Measurements from ENCODE around the gene SORCS3. TPM values are rescaled to one million over a fixed set of nuclear protein-coding genes. Genes with fewer than 3 reads are reported as not detected.

Gene SORCS3
- total RNA-seq, 1 experiment from 2014 or later = 0.04 TPM

DNA sequence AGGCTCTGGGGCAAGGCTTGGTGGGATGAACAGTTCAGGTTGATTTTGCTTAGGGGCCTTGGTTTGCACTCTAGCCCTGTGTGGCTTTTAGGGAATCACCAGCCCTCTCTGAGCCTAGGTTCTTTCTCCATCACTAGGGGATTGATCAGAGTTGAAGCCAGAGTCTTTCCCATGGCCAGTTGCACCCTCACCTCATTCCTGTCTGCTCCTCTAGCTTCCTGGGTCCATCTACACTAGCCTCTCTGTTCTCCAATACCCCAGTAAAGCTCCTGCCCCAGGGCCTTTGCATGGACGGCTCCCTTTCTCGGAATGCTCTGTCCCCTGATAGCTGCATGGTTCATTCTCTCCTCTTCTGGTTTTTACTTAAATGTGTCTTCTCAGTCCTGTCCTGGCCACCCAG, 40.4 kb downstream of the SORCS3 start:
- TF ChIP-seq CTCF (conservative IDR thresholded peaks at IDR 0.05) = no peak
- H3K36me3 Mint-ChIP-seq (ENCODE audit: insufficient read depth in 1 of 3, low read depth in 3 of 3) = no peaks in the 10 kb centered on the region

More for the DNA sequence above, 40.4 kb downstream of the SORCS3 start:
- Histone ChIP-seq H2BK15ac (ENCODE audit: low read depth, low read length) (no peak overlapping the region), H4K91ac (ENCODE audit: insufficient read length, low read depth, low read length) (no peak overlapping the region), H3K23ac (ENCODE audit: insufficient read length, low read depth, low read length) (no peak overlapping the region), H3K23me2 (ENCODE audit: insufficient read length, low read depth, low read length, poor library complexity, severe bottlenecking) (peaks cover 6% of the 10 kb centered on the region), H3K27ac (ENCODE audit: insufficient read length, low read depth, low read length) (no peak overlapping the region), H3K18ac (ENCODE audit: insufficient read length, low read depth, low read length) (no peak overlapping the region), H3K4ac (ENCODE audit: low read depth, low read length) (no peak overlapping the region), H3K14ac (ENCODE audit: insufficient read depth, low read length) (no peak overlapping the region), H4K20me1 (ENCODE audit: control insufficient read depth, insufficient read depth, insufficient read length) (no peaks in the 10 kb centered on the region), H2AFZ (ENCODE audit: low read length) (no peak overlapping the region), H3K4me1 (ENCODE audit: insufficient read depth, low read length) (no peaks in the 10 kb centered on the region), H4K8ac (replicated peaks; ENCODE audit: insufficient read length, low read depth, low read length) (no peak overlapping the region), H3K27me3 (ENCODE audit: insufficient read depth, low read length) (no peaks in the 10 kb centered on the region), H3K56ac (ENCODE audit: insufficient read length, low read depth, low read length) (no peak overlapping the region), H4K5ac (ENCODE audit: insufficient read length, low read depth, low read length) (no peak overlapping the region), H3K9ac (ENCODE audit: extremely low read depth, insufficient read length, low read length) (no peak overlapping the region), H2BK120ac (ENCODE audit: low read depth, low read length, poor library complexity, severe bottlenecking) (no peak overlapping the region), H3K79me2 (ENCODE audit: insufficient read depth, low read length) (no peaks in the 10 kb centered on the region), H3T11ph (ENCODE audit: low read length) (no peak overlapping the region), H3K9me3 (ENCODE audit: control insufficient read depth, low read depth, low read length) (no peaks in the 10 kb centered on the region), H3K4me2 (ENCODE audit: insufficient read depth, insufficient read length, low read length) (peak overlapping the region; percentile 66), H2BK5ac (ENCODE audit: insufficient read length, low read length) (no peak overlapping the region), H2BK12ac (ENCODE audit: insufficient read length, low read depth, low read length) (no peak overlapping the region), H2BK20ac (ENCODE audit: low read depth, low read length, poor library complexity, severe bottlenecking) (no peak overlapping the region), H2AK5ac (ENCODE audit: insufficient read length, low read length) (no peak overlapping the region), H3K79me1 (ENCODE audit: insufficient read depth, low read depth, low read length, poor library complexity, severe bottlenecking) (no peaks in the 10 kb centered on the region)
- peaks cover 61% of the 10 kb centered on the region for H3K27me3 Mint-ChIP-seq (ENCODE audit: low read depth)
- no peaks in the 10 kb centered on the region for H3K9me3 Mint-ChIP-seq
- peak overlapping the region; percentile 77 to 79 for H3K4me3 Mint-ChIP-seq
- peaks cover 7 to 8% of the 10 kb centered on the region in 2 experiments; a peak in 3 of 4 replicates for H3K4me1 Mint-ChIP-seq
- DNase-seq = no peak
- H3K27ac Mint-ChIP-seq = no peak overlapping the region
- WGBS (ENCODE audit: extremely low coverage, insufficient read length, low lambda C conversion rate) = no CpG with 5 or more reads among the region's 2 CpGs

Data from H9 (cell line).